Smooth muscle cell (in vitro differentiated cells): Measurements from ENCODE around the gene CTDNEP1. TPM values are rescaled to one million over a fixed set of nuclear protein-coding genes. Genes with fewer than 3 reads are reported as not detected.

Source experiments
- DNase-seq: peaks from one replicate; lab custom pipeline; 2025; ENCODE audit not compliant: unreplicated experiment; lab: John Stamatoyannopoulos, UW
- H2AFZ ChIP-seq: fragments of 200-600 bp; sonication (generic); 2 replicates; pipeline ENCODE4 v1.6.0; 2016; ENCODE audit warnings: antibody characterized with exemption, low read depth, mild to moderate bottlenecking
- H3F3A ChIP-seq: fragments of 200-600 bp; sonication (generic); 2 replicates; pipeline ENCODE4 v1.6.0; 2017; ENCODE audit warnings: antibody characterized with exemption, low read depth
- H3K27ac ChIP-seq: fragments of 200-600 bp; sonication (generic); 2 replicates; pipeline ENCODE4 v1.5.1; 2016; ENCODE audit warnings: low read depth, mild to moderate bottlenecking
- H3K27me3 ChIP-seq: fragments of 200-600 bp; sonication (generic); 2 replicates; pipeline ENCODE4 v1.6.1; 2016; ENCODE audit warnings: low read depth, mild to moderate bottlenecking
- H3K36me3 ChIP-seq: fragments of 200-600 bp; sonication (generic); 2 replicates; pipeline ENCODE4 v1.5.1; 2016; ENCODE audit warnings: low read depth
- H3K4me1 ChIP-seq: fragments of 200-600 bp; sonication (generic); 2 replicates; pipeline ENCODE4 v1.5.1; 2016; ENCODE audit warnings: low read depth
- H3K4me2 ChIP-seq: fragments of 200-600 bp; sonication (generic); 2 replicates; pipeline ENCODE4 v1.6.0; 2016; ENCODE audit warnings: mild to moderate bottlenecking
- H3K4me3 ChIP-seq: fragments of 200-600 bp; sonication (generic); 2 replicates; pipeline ENCODE4 v1.5.1; 2016; ENCODE audit warnings: mild to moderate bottlenecking
- H3K79me2 ChIP-seq: fragments of 200-600 bp; sonication (generic); 2 replicates; pipeline ENCODE4 v1.6.0; 2016; ENCODE audit warnings: low read depth, mild to moderate bottlenecking
- H3K9ac ChIP-seq: fragments of 200-600 bp; sonication (generic); 2 replicates; pipeline ENCODE4 v1.6.0; 2016; ENCODE audit warnings: low read depth
- H3K9me3 ChIP-seq: fragments of 200-600 bp; sonication (generic); replicated peaks from 2 replicates; pipeline ENCODE4 v1.5.1; 2016; ENCODE audit warnings: low read depth
- H4K20me1 ChIP-seq: fragments of 200-600 bp; sonication (generic); 2 replicates; pipeline ENCODE4 v1.6.0; 2016; ENCODE audit warnings: low read depth
- WGBS: methylation state at CpG from one replicate; pipeline ENCODE4 v1.1.7; 2016; ENCODE audit warnings: low lambda C conversion rate; 5-methylcytosine and 5-hydroxymethylcytosine counted together
- polyA plus RNA-seq: library from polyadenylated mRNA; unstranded; fragments of >200 nt; fragmentation: Nextera tagmentation; extraction: Ambion mirVana; gene quantifications from 2 replicates; pipeline ENCODE4 v1.2.1, GENCODE V29; 2016
- total RNA-seq: library from RNA; depleted of rRNA; stranded (reverse); fragments of >200 nt; gene quantifications from 2 replicates; pipeline ENCODE4 v1.2.3, GENCODE V29; 2014
- TF ChIP-seq, protein P1 (sequence below): fragments of 200-600 bp; sonication (generic); IDR thresholded peaks from 2 replicates; pipeline ENCODE4 v1.5.1; 2017; ENCODE audit warnings: borderline replicate concordance, mild to moderate bottlenecking, antibody characterized with exemption; ENCODE audit not compliant: insufficient read depth, poor library complexity, severe bottlenecking

Gene CTDNEP1
- total and polyA plus RNA-seq, 2 experiments from 2014 or later: 57.5 to 88.4 TPM

DNA sequence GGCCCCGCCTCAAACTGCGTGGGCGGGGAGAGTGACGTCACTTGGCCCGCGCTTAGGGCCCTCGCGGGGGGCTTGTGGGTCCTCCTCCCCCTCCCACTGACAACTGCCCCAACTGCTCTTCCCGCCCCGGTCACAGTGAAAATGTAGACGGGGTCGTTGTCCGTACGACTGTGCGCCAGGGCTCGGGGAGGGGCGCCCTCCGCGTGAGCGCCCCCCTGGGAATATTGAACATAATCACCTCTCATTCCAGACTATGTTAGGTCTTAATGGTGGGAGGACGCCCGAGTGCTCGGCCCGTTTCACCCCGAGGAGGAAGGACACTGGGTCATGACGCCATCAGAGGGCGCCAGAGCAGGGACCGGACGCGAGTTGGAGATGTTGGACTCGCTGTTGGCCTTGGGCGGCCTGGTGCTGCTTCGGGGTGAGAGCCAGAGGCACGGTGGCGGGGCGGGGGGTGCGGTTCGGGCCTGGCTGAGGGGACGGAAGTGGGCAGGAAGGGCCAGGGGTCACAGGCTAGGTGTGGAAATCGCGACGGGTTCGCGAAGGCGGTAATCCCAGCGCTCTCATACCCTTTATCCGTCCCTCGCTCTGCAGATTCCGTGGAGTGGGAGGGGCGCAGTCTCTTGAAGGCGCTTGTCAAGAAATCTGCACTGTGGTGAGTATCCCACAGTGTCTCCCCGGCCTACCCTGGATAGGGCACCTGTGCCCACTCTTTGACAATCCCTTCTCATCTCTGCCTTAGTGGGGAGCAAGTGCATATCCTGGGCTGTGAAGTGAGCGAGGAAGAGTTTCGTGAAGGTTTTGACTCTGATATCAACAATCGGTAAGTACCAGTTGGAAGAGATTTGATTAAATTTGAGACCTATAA is 876 bp upstream of the CTDNEP1 start, which contains the start of gene ELP5:
ELP5 (plus strand) TSS at position 40 of the 868 bp plus-strand sequence; CDS start at position 376, 336 bp downstream.
- peaks cover 8% of the 10 kb centered on the region for H4K20me1 ChIP-seq
- peak within 1 kb of the TSS; percentile 73 for H2AFZ ChIP-seq
- TF ChIP-seq, protein P1, sequence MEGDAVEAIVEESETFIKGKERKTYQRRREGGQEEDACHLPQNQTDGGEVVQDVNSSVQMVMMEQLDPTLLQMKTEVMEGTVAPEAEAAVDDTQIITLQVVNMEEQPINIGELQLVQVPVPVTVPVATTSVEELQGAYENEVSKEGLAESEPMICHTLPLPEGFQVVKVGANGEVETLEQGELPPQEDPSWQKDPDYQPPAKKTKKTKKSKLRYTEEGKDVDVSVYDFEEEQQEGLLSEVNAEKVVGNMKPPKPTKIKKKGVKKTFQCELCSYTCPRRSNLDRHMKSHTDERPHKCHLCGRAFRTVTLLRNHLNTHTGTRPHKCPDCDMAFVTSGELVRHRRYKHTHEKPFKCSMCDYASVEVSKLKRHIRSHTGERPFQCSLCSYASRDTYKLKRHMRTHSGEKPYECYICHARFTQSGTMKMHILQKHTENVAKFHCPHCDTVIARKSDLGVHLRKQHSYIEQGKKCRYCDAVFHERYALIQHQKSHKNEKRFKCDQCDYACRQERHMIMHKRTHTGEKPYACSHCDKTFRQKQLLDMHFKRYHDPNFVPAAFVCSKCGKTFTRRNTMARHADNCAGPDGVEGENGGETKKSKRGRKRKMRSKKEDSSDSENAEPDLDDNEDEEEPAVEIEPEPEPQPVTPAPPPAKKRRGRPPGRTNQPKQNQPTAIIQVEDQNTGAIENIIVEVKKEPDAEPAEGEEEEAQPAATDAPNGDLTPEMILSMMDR: no peak
- H3K4me3 ChIP-seq: peak within 1 kb of the TSS; percentile 100
- no peaks in the 10 kb centered on the region for H3F3A ChIP-seq
- DNase-seq: peak; percentile 95
- peak within 1 kb of the TSS; percentile 97 for H3K9ac ChIP-seq
- 3% methylated on average over 49 of the region's 55 CpGs for WGBS
- peak within 1 kb of the TSS; percentile 91 for H3K4me2 ChIP-seq
- H3K27me3 ChIP-seq: no peaks in the 10 kb centered on the region
- peak within 1 kb of the TSS; percentile 99 for H3K27ac ChIP-seq
- H3K36me3 ChIP-seq: no peaks in the 10 kb centered on the region
- no peaks in the 10 kb centered on the region for H3K9me3 ChIP-seq
- peaks cover 18% of the 10 kb centered on the region for H3K4me1 ChIP-seq
- peaks cover 47% of the 10 kb centered on the region for H3K79me2 ChIP-seq

DNA sequence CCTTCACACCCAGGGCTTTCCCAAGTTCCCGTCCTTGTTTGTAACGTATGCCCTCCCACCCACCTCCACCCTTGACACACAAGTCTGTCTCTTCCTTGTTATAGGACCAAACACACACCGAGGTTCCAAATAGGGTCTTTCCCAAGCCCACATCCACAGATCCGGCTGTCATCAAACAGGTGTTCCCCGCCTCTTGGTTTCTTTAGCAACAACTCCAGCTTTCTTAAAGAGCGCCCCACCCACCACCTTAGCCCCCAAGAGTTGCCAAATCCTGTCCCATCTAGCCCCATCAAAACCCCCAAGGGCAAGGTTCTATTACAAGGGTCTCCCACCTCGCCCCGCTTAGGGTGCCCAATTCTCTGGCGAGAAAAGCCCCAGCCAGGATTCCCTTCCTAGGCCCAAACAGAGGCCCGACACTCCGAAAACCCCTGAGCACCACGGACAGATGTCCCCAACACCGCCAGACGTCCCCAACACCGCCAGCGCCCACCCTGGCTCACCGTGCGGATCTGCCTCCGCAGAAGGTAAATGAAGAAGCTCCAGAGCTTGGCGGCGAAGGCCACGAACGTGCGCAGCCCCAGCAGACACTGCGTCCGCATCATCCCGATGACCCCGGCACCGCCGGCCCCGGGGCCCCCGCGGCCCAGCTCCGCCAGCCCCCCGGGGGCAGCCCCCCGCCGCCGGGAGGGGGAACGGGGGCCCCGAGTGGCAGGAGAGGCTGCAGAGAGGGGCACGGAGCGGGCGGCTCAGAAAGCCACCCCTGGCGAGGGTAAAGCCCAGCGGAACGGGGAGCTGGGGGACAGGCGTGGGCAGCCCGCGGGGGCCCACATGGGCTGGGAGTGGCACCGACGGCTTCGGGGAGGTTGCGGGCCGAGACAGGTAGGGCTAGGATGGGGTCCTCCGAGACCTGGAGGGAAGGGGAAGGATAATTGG is 573 bp downstream of the CTDNEP1 start:
- peaks cover 8% of the 10 kb centered on the region for H4K20me1 ChIP-seq
- 3% methylated on average over 23 of the region's 55 CpGs for WGBS
- peaks cover 60% of the 10 kb centered on the region for H3K79me2 ChIP-seq
- H3K9ac ChIP-seq: peak overlapping the region; percentile 97
- H3K9me3 ChIP-seq: no peaks in the 10 kb centered on the region
- H3K4me2 ChIP-seq: peak overlapping the region; percentile 91
- H2AFZ ChIP-seq: peak overlapping the region; percentile 71
- H3K27me3 ChIP-seq: no peaks in the 10 kb centered on the region
- peaks cover 18% of the 10 kb centered on the region for H3K4me1 ChIP-seq
- TF ChIP-seq, protein P1: no peak
- H3K36me3 ChIP-seq: no peaks in the 10 kb centered on the region
- no peak for DNase-seq
- peak overlapping the region; percentile 100 for H3K4me3 ChIP-seq
- peak overlapping the region; percentile 99 for H3K27ac ChIP-seq
- no peaks in the 10 kb centered on the region for H3F3A ChIP-seq

DNA sequence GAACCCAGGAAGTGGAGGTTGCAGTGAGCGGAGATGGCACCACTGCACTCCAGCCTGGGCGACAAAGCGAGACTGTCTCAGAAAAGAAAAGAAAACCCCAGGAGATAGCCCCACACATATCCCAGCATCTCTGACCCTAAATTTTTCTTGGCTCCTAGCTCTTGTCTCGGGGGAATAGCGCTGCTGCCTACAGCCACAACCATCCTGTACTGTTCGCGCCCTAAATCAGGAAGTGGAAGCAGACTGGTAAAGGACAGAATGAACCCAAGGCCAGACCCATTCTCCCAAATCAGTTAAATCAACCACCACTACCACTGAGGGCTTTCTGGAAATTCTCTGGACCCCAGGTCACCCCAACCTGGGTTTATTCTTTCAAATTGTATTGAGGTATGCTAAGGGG is 1.7 kb downstream of the CTDNEP1 start:
- Histone ChIP-seq H3K27me3 (no peaks in the 10 kb centered on the region), H3K4me1 (peaks cover 18% of the 10 kb centered on the region), H3F3A (no peaks in the 10 kb centered on the region), H3K36me3 (no peaks in the 10 kb centered on the region), H3K79me2 (peaks cover 62% of the 10 kb centered on the region), H2AFZ (no peak overlapping the region), H3K4me2 (peak overlapping the region; percentile 91), H3K27ac (no peak overlapping the region), H3K9me3 (no peaks in the 10 kb centered on the region), H3K9ac (peak overlapping the region; percentile 97), H3K4me3 (peak overlapping the region; percentile 100), H4K20me1 (peaks cover 8% of the 10 kb centered on the region)
- 95% methylated on average over 7 of the region's 7 CpGs for WGBS
- TF ChIP-seq, protein P1: no peak
- DNase-seq: no peak
